H1 (cell line): Measurements from ENCODE around the gene FAM177A1. TPM values are rescaled to one million over a fixed set of nuclear protein-coding genes. Genes with fewer than 3 reads are reported as not detected.
"Not testable (repeated sequence)": the region's sequence is repeated elsewhere in the genome, so short reads cannot be mapped to it uniquely, and the experiment has no call there.

ENCODE experiments used
- CTCF ChIA-PET: fragments of 300-600 bp; sonication (Branson Sonifier 250); formaldehyde crosslinking; loops from one replicate; lab custom pipeline; 2021; ENCODE audit not compliant: partially characterized antibody; lab: Charles Lee
- POLR2A ChIA-PET: fragments of 300-600 bp; sonication (Branson Sonifier 250); formaldehyde crosslinking; loops from one replicate; lab custom pipeline; 2021; ENCODE audit warnings: inconsistent platforms; ENCODE audit not compliant: partially characterized antibody; lab: Charles Lee
- DNase-seq, 2 experiments: peaks; one replicate each; pipeline versions ENCODE4 v3.0.0 to v3.0.0-alpha.2; 2010 to 2022; ENCODE audit warnings: low spot score in 2 of 2, low read depth in 1 of 2, mixed read lengths in 1 of 2
- FAIRE-seq: peaks from 2 replicates; lab custom pipeline; 2011; peaks lifted over from hg19 to GRCh38; lab: Jason Lieb, UNC
- H2AFZ ChIP-seq: 2 replicates; pipeline ENCODE4 v1.8.1; 2012; ENCODE audit warnings: low read length, inconsistent platforms
- H2AK5ac ChIP-seq: 2 replicates; pipeline ENCODE4 v1.6.1; 2013; ENCODE audit warnings: low read depth, low read length
- H2BK120ac ChIP-seq: replicated peaks from 2 replicates; pipeline ENCODE3; 2013; ENCODE audit warnings: low read depth, low read length, inconsistent platforms
- H2BK12ac ChIP-seq: 2 replicates; pipeline ENCODE4 v1.6.1; 2013; ENCODE audit warnings: low read depth, low read length
- H2BK15ac ChIP-seq: 2 replicates; pipeline ENCODE4 v1.6.1; 2013; ENCODE audit warnings: low read length
- H2BK20ac ChIP-seq: 2 replicates; pipeline ENCODE4 v1.6.1; 2013; ENCODE audit warnings: low read length
- H2BK5ac ChIP-seq: 2 replicates; pipeline ENCODE4 v1.6.1; 2013; ENCODE audit warnings: low read depth, low read length
- H3K14ac ChIP-seq: 2 replicates; pipeline ENCODE4 v1.6.1; 2013; ENCODE audit warnings: inconsistent platforms; ENCODE audit not compliant: insufficient read length
- H3K18ac ChIP-seq: 2 replicates; pipeline ENCODE4 v1.6.1; 2013; ENCODE audit warnings: low read length; ENCODE audit errors: extremely low read depth
- H3K23ac ChIP-seq: 2 replicates; pipeline ENCODE4 v1.6.1; 2013; ENCODE audit warnings: inconsistent platforms; ENCODE audit not compliant: insufficient read length
- H3K23me2 ChIP-seq: 2 replicates; pipeline ENCODE4 v1.6.1; 2013; ENCODE audit warnings: low read depth, low read length
- H3K27ac ChIP-seq: 2 replicates; pipeline ENCODE4 v1.6.1; 2011; ENCODE audit warnings: low read depth, low read length, inconsistent platforms
- H3K27me3 ChIP-seq, 4 experiments: replicated peaks in 1 of 4; 1 replicate in 1 of 4; 2 replicates in 3 of 4; pipeline versions ENCODE4 v1.6.1 to v1.8.1; 2011 to 2013; ENCODE audit warnings: low read length in 3 of 4, mild to moderate bottlenecking in 3 of 4, inconsistent platforms in 2 of 4, mixed read lengths in 2 of 4, moderate library complexity in 1 of 4; ENCODE audit not compliant: control insufficient read depth in 3 of 4, insufficient read depth in 3 of 4; ENCODE audit errors: extremely low read depth in 1 of 4
- H3K36me3 ChIP-seq, 4 experiments: 2 replicates each; pipeline versions ENCODE4 v1.6.1 to v1.8.1; 2011 to 2013; ENCODE audit warnings: mild to moderate bottlenecking in 4 of 4, low read length in 3 of 4, moderate library complexity in 2 of 4, control low read depth in 1 of 4, inconsistent platforms in 1 of 4; ENCODE audit not compliant: insufficient read depth in 4 of 4, control insufficient read depth in 2 of 4
- H3K4ac ChIP-seq: replicated peaks from 2 replicates; pipeline ENCODE3; 2013; ENCODE audit warnings: low read length, low read depth, mixed read lengths, inconsistent platforms; ENCODE audit not compliant: insufficient read length
- H3K4me1 ChIP-seq, 4 experiments: replicated peaks in 1 of 4; 1 replicate in 1 of 4; 2 replicates in 3 of 4; pipeline versions ENCODE4 v1.6.1 to v1.8.1; 2011 to 2013; ENCODE audit warnings: low read length in 3 of 4, inconsistent platforms in 2 of 4, mixed read lengths in 1 of 4; ENCODE audit not compliant: insufficient read depth in 4 of 4, control insufficient read depth in 3 of 4
- H3K4me2 ChIP-seq, 2 experiments: 2 replicates each; pipeline versions ENCODE4 v1.6.1 to v1.8.1; 2011 to 2013; ENCODE audit warnings: low read depth in 2 of 2, low read length in 2 of 2, control low read depth in 1 of 2, inconsistent platforms in 1 of 2, mild to moderate bottlenecking in 1 of 2; ENCODE audit not compliant: insufficient read depth in 1 of 2
- H3K4me3 ChIP-seq, 4 experiments: fragments of 200-600, 300-600 bp in 1 of 4; sonication (generic), shearing (Covaris generic), sonication (Bioruptor Twin) in 1 of 4; 2 replicates each; pipeline versions ENCODE4 v1.5.1 to v1.8.1; 2011 to 2016; ENCODE audit warnings: low read length in 4 of 4, low read depth in 3 of 4, control low read depth in 2 of 4, inconsistent platforms in 2 of 4, mild to moderate bottlenecking in 2 of 4, mixed read lengths in 1 of 4, moderate library complexity in 1 of 4; ENCODE audit not compliant: insufficient read depth in 2 of 4; ENCODE audit errors: extremely low read depth in 1 of 4
- H3K56ac ChIP-seq: replicated peaks from 2 replicates; pipeline ENCODE3; 2013; ENCODE audit warnings: low read depth, mild to moderate bottlenecking, mixed read lengths, low read length, inconsistent platforms; ENCODE audit not compliant: insufficient read length
- H3K79me1 ChIP-seq: 2 replicates; pipeline ENCODE4 v1.6.1; 2013; ENCODE audit warnings: low read depth, low read length, control low read depth
- H3K79me2 ChIP-seq, 2 experiments: 2 replicates each; pipeline versions ENCODE4 v1.6.1 to v1.8.1; 2012 to 2013; ENCODE audit warnings: low read length in 2 of 2, mild to moderate bottlenecking in 2 of 2, inconsistent platforms in 1 of 2; ENCODE audit not compliant: insufficient read depth in 2 of 2, control insufficient read depth in 1 of 2
- H3K9ac ChIP-seq, 4 experiments: replicated peaks in 1 of 4; 1 replicate in 1 of 4; 2 replicates in 3 of 4; pipeline versions ENCODE4 v1.6.1 to v1.8.1; 2011 to 2013; ENCODE audit warnings: low read depth in 3 of 4, low read length in 3 of 4, control low read depth in 2 of 4, mild to moderate bottlenecking in 2 of 4, moderate library complexity in 2 of 4, inconsistent platforms in 1 of 4; ENCODE audit errors: extremely low read depth in 1 of 4
- H3K9me3 ChIP-seq, 2 experiments: 2 replicates each; pipeline versions ENCODE4 v1.6.1 to v1.8.1; 2012 to 2013; ENCODE audit warnings: mild to moderate bottlenecking in 2 of 2, moderate library complexity in 2 of 2, control low read depth in 1 of 2, inconsistent platforms in 1 of 2, low read depth in 1 of 2, low read length in 1 of 2, mixed read lengths in 1 of 2; ENCODE audit not compliant: insufficient read depth in 2 of 2
- H4K20me1 ChIP-seq, 2 experiments: replicated peaks in 1 of 2; 2 replicates each; pipeline versions ENCODE3 to v1.8.1; 2011 to 2013; ENCODE audit warnings: inconsistent platforms in 2 of 2, low read length in 2 of 2, mild to moderate bottlenecking in 1 of 2; ENCODE audit not compliant: insufficient read depth in 2 of 2, control insufficient read depth in 1 of 2
- H4K5ac ChIP-seq: 2 replicates; pipeline ENCODE4 v1.6.1; 2013; ENCODE audit warnings: low read length, low read depth, mixed read lengths, inconsistent platforms; ENCODE audit not compliant: insufficient read length
- H4K8ac ChIP-seq: 2 replicates; pipeline ENCODE4 v1.8.0; 2013; ENCODE audit warnings: mild to moderate bottlenecking, moderate library complexity, low read length, inconsistent platforms; ENCODE audit not compliant: insufficient read depth; ENCODE audit errors: extremely low read depth
- H4K91ac ChIP-seq: replicated peaks from 2 replicates; pipeline ENCODE3; 2013; ENCODE audit warnings: low read length, mixed read lengths, inconsistent platforms; ENCODE audit not compliant: insufficient read length
- WGBS, 2 experiments: shearing (Covaris generic) in 1 of 2; methylation state at CpG; one replicate each; pipeline versions ENCODE4 v1.1.6 to v1.1.7; 2013 to 2015; ENCODE audit warnings: low lambda C conversion rate in 2 of 2, mixed read lengths in 2 of 2, inconsistent platforms in 1 of 2, low coverage in 1 of 2, missing lambda C conversion rate in 1 of 2; ENCODE audit not compliant: insufficient replicate concordance in 2 of 2, insufficient coverage in 1 of 2, insufficient read length in 1 of 2; ENCODE audit errors: extremely low coverage in 1 of 2, missing lambda C conversion rate in 1 of 2; 5-methylcytosine and 5-hydroxymethylcytosine counted together
- polyA plus RNA-seq, 7 experiments: library from polyadenylated mRNA; depleted of rRNA in 3 of 7; stranded (reverse) in 5 of 7; unstranded in 2 of 7; fragments of >200 nt in 5 of 7; fragments of 200-250 nt in 2 of 7; gene quantifications; 1 replicate in 5 of 7; 2 replicates in 1 of 7; 4 replicates in 1 of 7; pipeline versions ENCODE4 v1.2.1 to v1.2.3, GENCODE V29; 2011 to 2013; ENCODE audit warnings: missing spikeins in 2 of 7, mixed read lengths in 2 of 7
- total RNA-seq: library from RNA; stranded (reverse); fragmentation: NEBNext Ultra II Directional; extraction: Animal tissue kit (Norgen Biotek cat#: 25700); gene quantifications from 2 replicates; pipeline ENCODE4 v1.2.1, GENCODE V29; 2021

The FAM177A1 gene
- total and polyA plus RNA-seq, 2 of the 8 experiments (the other 6 are each of a cell fraction or from before 2014, with no cell fraction given), result 11.3 to 34.0 TPM

DNA sequence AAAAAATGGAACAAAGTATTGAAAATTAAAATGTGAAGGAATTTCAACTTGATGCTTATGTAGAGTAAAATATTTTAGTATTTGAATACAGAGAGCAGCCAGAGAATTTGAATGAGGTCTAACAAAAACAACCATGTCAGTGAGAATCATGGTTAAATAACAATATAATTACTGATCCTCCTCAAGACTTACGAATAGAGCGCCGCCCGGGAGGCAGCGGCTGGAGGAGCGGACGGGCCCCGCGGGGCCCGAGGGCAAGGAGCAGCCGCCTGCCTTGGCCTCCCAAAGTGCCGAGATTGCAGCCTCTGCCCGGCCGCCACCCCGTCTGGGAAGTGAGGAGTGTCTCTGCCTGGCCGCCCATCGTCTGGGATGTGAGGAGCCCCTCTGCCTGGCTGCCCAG is 7.8 kb upstream of the FAM177A1 start:
- H4K5ac ChIP-seq, FAIRE-seq, H3K27ac ChIP-seq, H2BK15ac ChIP-seq, H3K18ac ChIP-seq, H2BK20ac ChIP-seq, H2BK12ac ChIP-seq, H3K36me3 ChIP-seq, H3K4ac ChIP-seq, H3K79me2 ChIP-seq, H3K56ac ChIP-seq, H3K4me3 ChIP-seq, H2AFZ ChIP-seq, H3K4me1 ChIP-seq, DNase-seq, H3K27me3 ChIP-seq, H2AK5ac ChIP-seq, H3K9ac ChIP-seq, H3K23ac ChIP-seq, H3K14ac ChIP-seq, H2BK120ac ChIP-seq, H3K4me2 ChIP-seq, H3K79me1 ChIP-seq, POLR2A ChIA-PET, H4K8ac ChIP-seq, H4K91ac ChIP-seq, H4K20me1 ChIP-seq, H3K23me2 ChIP-seq, H2BK5ac ChIP-seq: not testable (repeated sequence)
- WGBS, 2 experiments, result 93% methylated on average over 11 of the region's 17 CpGs; no CpG with 5 or more reads in 1 of the 2 experiments
- CTCF ChIA-PET, result interaction anchor here (0.6 kb wide), 1 partner anchor 25 kb away, joined by 7 read pairs; no protein-coding TSS in a partner anchor
- H3K9me3 ChIP-seq, result peaks cover 15 to 20% of the 10 kb centered on the region in 2 experiments
